Tibial artery (tissue), 4 donors: ENCODE results near the gene GTF3C1.

Experiments
- DNase-seq, 2 donors: peaks; one replicate each; pipeline ENCODE4 v3.0.0-alpha.2; 2019
- H3K27ac ChIP-seq, 2 donors: fragments of 200-600 bp; sonication (generic) in 1 of 2; 1 replicate in 1 of 2; 2 replicates in 1 of 2; pipeline ENCODE4 v1.5.1; 2018 to 2019; ENCODE audit warnings: mild to moderate bottlenecking in 1 of 2
- H3K27me3 ChIP-seq, 2 donors: fragments of 200-600 bp; sonication (generic) in 1 of 2; one replicate each; pipeline versions ENCODE4 v1.5.1 to v1.6.0; 2016 to 2019
- H3K36me3 ChIP-seq, 3 donors: fragments of 200-600 bp; sonication (generic) in 2 of 3; one replicate each; pipeline ENCODE4 v1.5.1; 2016 to 2019; ENCODE audit warnings: mild to moderate bottlenecking in 2 of 3
- H3K4me1 ChIP-seq, 4 donors: fragments of 200-600 bp; sonication (generic) in 2 of 4; 1 replicate in 3 of 4; 2 replicates in 1 of 4; pipeline ENCODE4 v1.5.1; 2016 to 2019
- H3K4me3 ChIP-seq, 2 donors: fragments of 200-600 bp; sonication (generic) in 1 of 2; 1 replicate in 1 of 2; 2 replicates in 1 of 2; pipeline ENCODE4 v1.5.1; 2018 to 2019; ENCODE audit warnings: mild to moderate bottlenecking in 2 of 2
- H3K9me3 ChIP-seq, 3 donors: fragments of 200-600 bp; sonication (generic) in 1 of 3; one replicate each; pipeline ENCODE4 v1.5.1; 2016 to 2019
- intact Hi-C: fragments of 100-400 bp; cut with DNase I; formaldehyde crosslinking; loops from one replicate; pipeline ENCODE4 v1.15.0; 2023; ENCODE audit warnings: low total_unique reads
- TF ChIP-seq, protein P1 (sequence below), 2 experiments: fragments of 200-600 bp in 1 of 2; fragments of 450-650 bp in 1 of 2; IDR thresholded peaks; one replicate each; pipeline ENCODE4 v1.5.1; 2017 to 2019; ENCODE audit warnings: antibody characterized with exemption in 2 of 2, mild to moderate bottlenecking in 1 of 2, moderate library complexity in 1 of 2

GTF3C1 gene

DNA sequence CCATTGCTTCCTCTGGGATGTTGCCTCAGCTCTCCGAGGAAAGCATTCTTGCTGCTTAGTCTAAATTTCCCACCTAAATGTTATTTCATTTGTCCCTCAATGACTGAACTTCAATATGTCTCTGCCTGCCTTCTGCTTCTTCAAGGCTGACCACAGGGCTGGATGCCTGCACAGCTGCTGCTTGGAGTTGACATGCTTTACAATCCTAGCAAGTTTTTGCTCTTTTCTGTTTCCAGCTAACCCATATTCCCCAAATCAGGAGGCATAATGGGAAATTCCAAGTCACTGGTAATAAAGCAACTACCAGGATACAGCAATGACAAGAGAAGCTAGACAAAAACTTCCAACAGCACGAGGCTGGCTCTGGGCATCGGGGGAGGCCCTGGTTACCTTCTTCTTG lies 48.9 kb downstream of the GTF3C1 start:
- Histone ChIP-seq H3K4me1 (no peaks in the 10 kb centered on the region), H3K36me3 (peaks cover 96 to 100% (median 98%) of the 10 kb centered on the region in 3 donors), H3K27me3 (no peaks in the 10 kb centered on the region), H3K9me3 (no peaks in the 10 kb centered on the region), H3K4me3 (no peak overlapping the region), H3K27ac (no peak overlapping the region)
- TF ChIP-seq, protein P1, sequence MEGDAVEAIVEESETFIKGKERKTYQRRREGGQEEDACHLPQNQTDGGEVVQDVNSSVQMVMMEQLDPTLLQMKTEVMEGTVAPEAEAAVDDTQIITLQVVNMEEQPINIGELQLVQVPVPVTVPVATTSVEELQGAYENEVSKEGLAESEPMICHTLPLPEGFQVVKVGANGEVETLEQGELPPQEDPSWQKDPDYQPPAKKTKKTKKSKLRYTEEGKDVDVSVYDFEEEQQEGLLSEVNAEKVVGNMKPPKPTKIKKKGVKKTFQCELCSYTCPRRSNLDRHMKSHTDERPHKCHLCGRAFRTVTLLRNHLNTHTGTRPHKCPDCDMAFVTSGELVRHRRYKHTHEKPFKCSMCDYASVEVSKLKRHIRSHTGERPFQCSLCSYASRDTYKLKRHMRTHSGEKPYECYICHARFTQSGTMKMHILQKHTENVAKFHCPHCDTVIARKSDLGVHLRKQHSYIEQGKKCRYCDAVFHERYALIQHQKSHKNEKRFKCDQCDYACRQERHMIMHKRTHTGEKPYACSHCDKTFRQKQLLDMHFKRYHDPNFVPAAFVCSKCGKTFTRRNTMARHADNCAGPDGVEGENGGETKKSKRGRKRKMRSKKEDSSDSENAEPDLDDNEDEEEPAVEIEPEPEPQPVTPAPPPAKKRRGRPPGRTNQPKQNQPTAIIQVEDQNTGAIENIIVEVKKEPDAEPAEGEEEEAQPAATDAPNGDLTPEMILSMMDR (IDR thresholded peaks at IDR 0.05) = no peak
- no peak for DNase-seq
- intact Hi-C loops = no loop called here

DNA sequence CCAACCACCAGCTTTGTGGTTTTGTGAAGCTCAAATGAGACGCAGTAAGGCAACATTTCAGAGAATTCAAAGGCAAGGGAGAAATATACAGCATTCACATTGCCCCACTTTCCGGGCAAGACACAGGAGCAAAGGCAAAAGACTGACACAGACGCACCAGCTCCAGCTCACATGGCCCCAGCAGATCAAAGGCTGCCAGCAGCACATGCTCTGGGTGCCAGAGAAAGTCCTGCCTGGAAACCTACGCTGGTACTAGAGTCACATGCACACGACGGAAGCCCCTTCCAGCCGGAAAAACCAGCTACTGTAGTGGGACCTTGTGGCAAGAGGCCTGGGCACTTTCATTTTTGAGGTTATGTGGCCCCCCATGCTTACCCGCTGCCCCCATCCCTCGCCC lies 50.1 kb downstream of the GTF3C1 start:
- H3K36me3 ChIP-seq = peaks cover 90 to 100% (median 97%) of the 10 kb centered on the region in 3 donors
- H3K27me3 ChIP-seq = no peaks in the 10 kb centered on the region
- intact Hi-C loops = no loop called here
- TF ChIP-seq, protein P1 (IDR thresholded peaks at IDR 0.05) = no peak
- no peak overlapping the region for H3K4me3 ChIP-seq
- no peaks in the 10 kb centered on the region for H3K9me3 ChIP-seq
- no peak for DNase-seq
- H3K4me1 ChIP-seq = no peaks in the 10 kb centered on the region
- no peak overlapping the region for H3K27ac ChIP-seq

DNA sequence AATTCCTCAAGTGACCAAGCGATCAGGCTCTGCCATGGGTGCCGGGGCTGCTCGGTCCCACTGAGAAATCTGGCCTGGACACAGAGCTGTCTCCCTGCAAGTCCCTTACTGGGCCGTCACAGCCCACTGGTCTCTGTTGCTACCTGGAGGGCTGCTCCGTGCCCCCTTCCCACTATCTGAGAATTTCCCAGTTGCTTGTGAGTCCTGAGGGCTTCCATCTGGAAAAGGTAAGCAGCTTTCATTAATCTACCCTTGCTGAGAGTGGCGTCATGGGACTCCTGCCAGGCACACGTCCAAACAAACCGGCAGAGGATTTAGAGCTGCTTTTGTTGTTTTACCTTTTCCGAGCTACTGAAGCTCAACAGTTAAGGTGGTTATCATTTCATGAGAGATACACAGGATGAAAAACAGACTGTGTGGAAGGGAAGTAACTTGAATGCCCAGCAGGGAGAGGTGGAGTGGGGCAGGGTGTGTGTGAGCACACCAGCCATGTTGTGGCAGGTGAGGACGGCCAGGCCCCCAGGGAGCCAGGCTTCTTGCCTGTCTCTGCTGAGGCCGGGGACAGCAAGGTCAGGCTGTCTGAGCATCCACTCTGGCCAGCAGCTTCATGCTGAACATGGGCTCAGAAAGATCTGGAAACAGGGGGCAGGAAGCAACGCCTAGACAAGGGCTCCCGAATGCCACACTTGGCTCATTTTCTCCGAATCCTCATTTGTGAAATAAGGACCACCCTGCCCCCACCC lies 50.6 kb downstream of the GTF3C1 start:
- TF ChIP-seq, protein P1 (IDR thresholded peaks at IDR 0.05) = no peak
- intact Hi-C loops = no loop called here
- no peak overlapping the region for H3K27ac ChIP-seq

DNA sequence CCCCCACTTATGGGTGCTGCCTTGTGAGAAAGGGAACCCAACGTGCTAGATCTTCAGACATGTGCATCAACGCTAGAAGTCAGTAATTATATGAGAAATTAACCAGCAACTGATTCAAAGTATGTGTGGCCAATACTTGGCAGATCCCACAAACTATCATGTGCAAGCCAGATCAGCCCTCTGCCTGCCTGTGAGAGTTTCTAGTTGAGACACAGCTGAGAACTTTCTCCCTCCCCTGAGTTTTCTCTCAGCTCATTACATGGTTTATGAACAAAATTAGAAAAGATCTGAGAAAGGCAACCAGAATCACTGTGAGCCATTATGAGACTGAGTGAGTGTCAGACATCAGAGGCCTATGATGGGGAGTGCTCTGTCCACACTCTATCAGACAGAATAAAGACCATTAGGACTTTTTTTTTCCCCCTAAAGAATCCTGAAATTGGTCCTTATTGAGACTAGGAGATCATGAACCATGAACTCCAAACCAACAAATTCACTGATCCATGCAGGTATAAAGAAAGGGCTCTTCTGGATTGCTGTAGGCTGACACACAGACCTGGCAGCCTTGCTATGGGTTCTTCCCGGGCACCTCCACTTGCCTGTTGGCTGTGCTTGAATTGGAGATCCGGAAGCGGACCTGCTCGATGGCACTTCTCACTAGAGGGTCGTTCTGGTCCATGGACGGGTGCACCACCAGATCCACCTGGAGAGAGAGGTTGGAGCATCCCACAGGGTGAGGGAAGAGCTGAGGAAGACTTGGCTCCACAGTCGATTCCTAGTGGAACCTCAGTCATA lies 51.5 kb downstream of the GTF3C1 start:
- peaks cover 83 to 100% (median 96%) of the 10 kb centered on the region in 3 donors for H3K36me3 ChIP-seq
- no peaks in the 10 kb centered on the region for H3K27me3 ChIP-seq

More for the DNA sequence above, 50.6 kb downstream of the GTF3C1 start:
- H3K36me3 ChIP-seq = peaks cover 90 to 100% (median 97%) of the 10 kb centered on the region in 3 donors
- no peak for DNase-seq
- no peaks in the 10 kb centered on the region for H3K4me1 ChIP-seq
- no peak overlapping the region for H3K4me3 ChIP-seq
- no peaks in the 10 kb centered on the region for H3K27me3 ChIP-seq
- H3K9me3 ChIP-seq = no peaks in the 10 kb centered on the region

DNA sequence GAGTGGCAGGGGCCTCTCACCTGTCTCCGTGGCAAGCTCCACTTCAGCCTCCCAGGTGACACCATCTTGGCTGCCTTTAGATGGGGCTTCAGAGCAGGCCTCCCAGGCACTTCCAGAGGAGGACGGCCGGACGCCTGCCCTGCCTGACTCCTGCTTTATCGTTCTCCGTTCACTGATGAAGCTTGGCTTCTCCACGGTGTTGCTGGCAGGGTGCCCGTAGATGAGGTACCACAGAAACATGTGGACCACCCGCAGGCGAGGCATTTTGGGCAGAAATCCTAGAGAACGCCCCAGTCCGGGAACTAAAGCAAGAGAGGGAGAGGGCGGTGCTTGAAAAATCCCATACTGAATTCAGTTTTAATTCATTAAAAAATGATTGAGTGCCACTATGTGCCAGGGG lies 54.5 kb downstream of the GTF3C1 start:
- no peaks in the 10 kb centered on the region for H3K27me3 ChIP-seq
- intact Hi-C loops = no loop called here
- DNase-seq = peak in 1 of 2 donors; percentile 34
- peaks cover 80 to 100% (median 96%) of the 10 kb centered on the region in 3 donors for H3K36me3 ChIP-seq
- no peak overlapping the region for H3K27ac ChIP-seq
- TF ChIP-seq, protein P1 (IDR thresholded peaks at IDR 0.05) = no peak
- no peaks in the 10 kb centered on the region for H3K9me3 ChIP-seq
- H3K4me1 ChIP-seq = no peaks in the 10 kb centered on the region
- H3K4me3 ChIP-seq = no peak overlapping the region

More for the DNA sequence above, 51.5 kb downstream of the GTF3C1 start:
- Histone ChIP-seq H3K4me1 (no peaks in the 10 kb centered on the region), H3K9me3 (no peaks in the 10 kb centered on the region), H3K4me3 (no peak overlapping the region), H3K27ac (no peak overlapping the region)
- TF ChIP-seq, protein P1 (IDR thresholded peaks at IDR 0.05) = no peak
- intact Hi-C loops = no loop called here
- DNase-seq = no peak
